ENCODE measurements around the gene CMPK1.

Gene CMPK1

DNA sequence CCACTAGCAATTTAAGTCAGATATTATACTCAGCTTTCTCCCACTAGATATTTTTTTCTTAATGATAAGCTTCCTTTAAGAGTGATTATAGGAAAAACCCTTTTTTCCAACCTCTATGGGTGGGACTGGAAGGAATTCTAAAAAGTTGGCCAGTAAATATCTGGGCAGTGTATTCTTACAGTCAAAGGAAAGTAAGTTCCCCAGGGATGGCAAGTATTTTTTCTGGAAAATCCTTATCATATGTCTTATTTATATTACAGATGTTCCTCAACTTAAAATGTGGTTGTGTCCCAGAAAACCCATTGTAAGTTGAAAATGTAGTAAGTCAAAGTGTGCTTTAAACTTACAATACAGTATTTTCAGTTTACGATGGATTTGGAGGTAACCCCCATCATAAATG, 29.2 kb downstream of the CMPK1 start:
- no peak for DNase-seq (ENCODE audit: low read depth)
- TF ChIP-seq, protein P1, sequence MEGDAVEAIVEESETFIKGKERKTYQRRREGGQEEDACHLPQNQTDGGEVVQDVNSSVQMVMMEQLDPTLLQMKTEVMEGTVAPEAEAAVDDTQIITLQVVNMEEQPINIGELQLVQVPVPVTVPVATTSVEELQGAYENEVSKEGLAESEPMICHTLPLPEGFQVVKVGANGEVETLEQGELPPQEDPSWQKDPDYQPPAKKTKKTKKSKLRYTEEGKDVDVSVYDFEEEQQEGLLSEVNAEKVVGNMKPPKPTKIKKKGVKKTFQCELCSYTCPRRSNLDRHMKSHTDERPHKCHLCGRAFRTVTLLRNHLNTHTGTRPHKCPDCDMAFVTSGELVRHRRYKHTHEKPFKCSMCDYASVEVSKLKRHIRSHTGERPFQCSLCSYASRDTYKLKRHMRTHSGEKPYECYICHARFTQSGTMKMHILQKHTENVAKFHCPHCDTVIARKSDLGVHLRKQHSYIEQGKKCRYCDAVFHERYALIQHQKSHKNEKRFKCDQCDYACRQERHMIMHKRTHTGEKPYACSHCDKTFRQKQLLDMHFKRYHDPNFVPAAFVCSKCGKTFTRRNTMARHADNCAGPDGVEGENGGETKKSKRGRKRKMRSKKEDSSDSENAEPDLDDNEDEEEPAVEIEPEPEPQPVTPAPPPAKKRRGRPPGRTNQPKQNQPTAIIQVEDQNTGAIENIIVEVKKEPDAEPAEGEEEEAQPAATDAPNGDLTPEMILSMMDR (IDR thresholded peaks at IDR 0.05; ENCODE audit: insufficient read depth, low read depth, low read length, missing control alignments), result no peak
- H3K4me3 ChIP-seq (ENCODE audit: low read length), result no peak overlapping the region

DNA sequence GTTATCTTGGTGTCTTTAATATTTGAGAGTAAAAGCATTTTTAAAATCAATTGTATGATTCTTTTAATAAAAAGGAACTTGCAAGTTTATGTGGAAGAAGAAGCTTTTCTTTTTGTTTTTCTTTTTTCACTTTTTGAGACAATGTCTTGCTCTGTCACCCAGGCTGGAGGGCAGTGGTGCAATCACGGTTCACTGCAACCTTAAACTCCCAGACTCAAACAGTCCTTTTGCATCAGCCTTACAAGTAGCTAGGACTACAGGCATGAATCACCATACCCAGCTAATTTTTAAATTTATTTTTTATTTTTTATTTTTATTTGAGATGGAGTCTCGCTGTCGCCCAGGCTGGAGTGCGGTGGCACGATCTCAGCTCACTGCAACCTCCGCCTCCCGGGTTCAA, 34.1 kb downstream of the CMPK1 start:
- H3K4me3 ChIP-seq (ENCODE audit: low read length), result no peak overlapping the region
- TF ChIP-seq, protein P1 (IDR thresholded peaks at IDR 0.05; ENCODE audit: insufficient read depth, low read depth, low read length, missing control alignments), result no peak
- no peak for DNase-seq (ENCODE audit: low read depth)

DNA sequence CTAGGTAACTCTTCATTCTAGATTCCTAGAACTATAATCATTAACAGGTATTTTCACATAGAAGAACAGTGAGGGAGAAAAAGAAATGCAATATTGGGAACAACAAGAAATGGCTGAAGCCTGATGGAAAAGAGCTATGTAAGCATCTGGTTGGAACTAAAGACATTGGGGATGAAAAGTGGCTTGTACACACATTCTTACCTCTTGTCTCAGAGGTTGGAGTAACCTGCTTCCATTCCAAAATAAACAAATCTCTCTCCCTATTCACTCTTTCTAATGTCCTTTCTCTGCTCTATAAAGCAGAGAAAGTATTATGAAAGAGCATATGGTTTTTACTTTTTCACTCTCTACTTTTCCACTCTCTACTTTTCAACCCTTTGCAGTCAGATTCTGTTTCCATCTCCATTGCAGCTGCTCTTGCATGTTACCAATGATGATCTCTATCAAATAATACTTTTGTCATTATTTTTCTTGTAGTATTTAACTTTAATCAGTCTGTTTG, 37.5 kb downstream of the CMPK1 start:
- H3K4me3 ChIP-seq (ENCODE audit: low read length), result no peak overlapping the region
- DNase-seq (ENCODE audit: low read depth), result no peak
- TF ChIP-seq, protein P1 (IDR thresholded peaks at IDR 0.05; ENCODE audit: insufficient read depth, low read depth, low read length, missing control alignments), result no peak

DNA sequence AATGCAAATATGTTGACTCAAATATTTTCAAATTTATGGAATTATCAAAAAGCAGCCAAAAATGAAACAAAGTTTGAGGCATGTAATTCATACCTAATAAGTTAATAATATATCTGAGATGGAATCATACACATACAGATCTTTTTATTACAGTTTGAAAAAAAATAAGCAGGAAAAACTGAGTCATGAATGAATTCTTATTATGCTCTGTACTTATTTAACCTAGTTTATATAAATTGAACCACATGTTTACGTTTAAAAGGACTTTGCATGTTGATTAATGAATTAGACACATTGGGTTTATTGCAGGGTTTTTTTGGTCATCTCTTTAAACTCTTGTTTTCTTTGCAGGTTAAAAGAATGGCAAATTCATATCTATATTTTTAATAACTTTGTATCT, 40.9 kb downstream of the CMPK1 start:
- TF ChIP-seq, protein P1 (IDR thresholded peaks at IDR 0.05; ENCODE audit: insufficient read depth, low read depth, low read length, missing control alignments), result no peak
- no peak overlapping the region for H3K4me3 ChIP-seq (ENCODE audit: low read length)
- DNase-seq (ENCODE audit: low read depth), result no peak

DNA sequence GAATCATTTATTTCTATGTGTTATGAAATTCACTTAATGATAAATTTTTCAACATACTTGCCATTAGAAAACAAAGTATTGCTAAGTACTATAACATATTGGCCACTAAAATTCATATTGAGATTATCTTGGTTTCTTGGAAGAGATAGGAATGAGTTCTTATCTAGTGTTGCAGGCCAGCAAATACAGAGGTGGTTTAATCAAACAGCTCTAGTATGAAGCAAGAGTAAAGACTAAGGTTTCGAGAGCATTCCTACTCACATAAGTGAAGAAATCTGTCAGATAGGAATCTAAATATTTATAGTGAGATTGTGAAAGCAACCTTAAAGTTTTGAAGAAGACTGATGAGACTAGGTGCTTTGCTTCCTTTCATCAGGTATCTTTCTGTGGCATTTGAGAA, 44.6 kb downstream of the CMPK1 start:
- TF ChIP-seq, protein P1 (IDR thresholded peaks at IDR 0.05; ENCODE audit: insufficient read depth, low read depth, low read length, missing control alignments), result no peak
- DNase-seq (ENCODE audit: low read depth), result no peak
- H3K4me3 ChIP-seq (ENCODE audit: low read length), result no peak overlapping the region

DNA sequence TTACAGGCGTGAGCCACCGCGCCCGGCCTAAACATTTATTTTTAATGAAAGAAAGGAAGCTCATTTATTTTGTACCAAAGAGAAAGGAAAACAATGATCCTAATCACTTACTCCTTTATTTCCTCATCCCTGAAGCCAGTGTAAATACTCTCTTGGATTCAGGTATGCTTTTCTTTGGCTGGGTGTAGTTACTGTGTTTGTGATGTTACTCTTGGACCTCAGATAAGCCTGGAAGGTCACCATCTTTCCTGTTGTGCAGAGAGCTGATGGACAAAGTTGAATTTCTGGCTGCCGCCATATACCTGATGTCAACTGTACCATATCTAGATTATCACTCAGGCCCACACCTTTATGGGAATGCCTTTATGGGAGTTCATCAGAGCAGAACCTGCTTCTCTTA, 47.1 kb downstream of the CMPK1 start:
- H3K4me3 ChIP-seq (ENCODE audit: low read length), result no peak overlapping the region
- DNase-seq (ENCODE audit: low read depth), result no peak

More for the DNA sequence above, 47.1 kb downstream of the CMPK1 start:
- TF ChIP-seq, protein P1 (IDR thresholded peaks at IDR 0.05; ENCODE audit: insufficient read depth, low read depth, low read length, missing control alignments), result no peak
